ENCODE measurements around the gene YWHAH. TPM values are rescaled to one million over a fixed set of nuclear protein-coding genes. Genes with fewer than 3 reads are reported as not detected.
A peak's percentile ranks its signal among the peaks of the same experiment; 100 is the strongest.

YWHAH gene
- total and polyA plus RNA-seq, 4 donors = 26.1 to 75.0 (median 42.4) TPM

DNA sequence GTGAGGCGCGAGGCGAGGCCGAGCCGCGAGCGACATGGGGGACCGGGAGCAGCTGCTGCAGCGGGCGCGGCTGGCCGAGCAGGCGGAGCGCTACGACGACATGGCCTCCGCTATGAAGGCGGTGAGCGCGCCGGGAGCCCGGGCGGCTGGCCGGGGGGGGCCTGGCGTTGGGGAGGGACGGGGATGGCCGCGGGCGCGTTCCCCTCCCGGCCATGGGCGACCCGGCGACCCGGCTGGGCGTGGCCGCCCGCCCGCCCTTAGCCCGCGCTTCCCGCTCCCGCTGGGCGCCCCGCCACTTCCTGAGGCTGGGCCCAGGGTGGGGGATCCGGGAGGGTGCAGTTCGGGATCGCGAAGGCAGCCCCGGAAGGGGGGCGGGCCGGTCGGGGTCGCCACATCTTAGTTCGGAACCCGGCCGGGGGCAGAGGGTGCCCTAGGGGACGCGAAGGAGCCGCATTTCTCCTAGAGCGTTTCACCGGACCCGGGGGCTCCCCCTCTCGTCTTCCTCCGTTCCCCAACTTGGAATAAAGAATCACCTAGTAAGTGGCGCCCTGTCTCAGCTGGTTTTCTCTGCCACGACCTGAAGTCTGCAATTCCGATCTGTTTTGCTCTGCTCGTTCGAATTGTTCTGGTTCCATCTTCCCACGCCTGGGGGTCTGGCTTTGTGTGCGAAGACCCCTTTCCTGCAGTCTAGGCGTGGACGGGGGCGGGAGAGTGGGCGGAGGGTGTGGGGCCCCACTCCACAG lies 536 bp downstream of the YWHAH start:
- Histone ChIP-seq H3K9ac (ENCODE audit: low read depth in 1 of 2, low read length in 2 of 2) (peak overlapping the region; percentile 52 to 95), H3K4me1 (ENCODE audit: control insufficient read depth in 4 of 4, insufficient read depth in 4 of 4, low read length in 3 of 4) (peaks cover 0 to 17% (median 8%) of the 10 kb centered on the region in 4 donors), H3K27me3 (ENCODE audit: control insufficient read depth in 4 of 4, insufficient read depth in 4 of 4, low read length in 3 of 4) (no peaks in the 10 kb centered on the region), H3K4me3 (ENCODE audit: low read depth in 1 of 3, low read length in 3 of 3) (peak overlapping the region; percentile 75 to 90 (median 83)), H3K36me3 (ENCODE audit: control insufficient read depth in 4 of 4, insufficient read depth in 3 of 4, low read depth in 1 of 4, low read length in 3 of 4) (peaks cover 0 to 3% (median 0%) of the 10 kb centered on the region in 4 donors), H3K9me3 (ENCODE audit: control insufficient read depth in 4 of 4, low read length in 3 of 4) (no peaks in the 10 kb centered on the region), H3K27ac (ENCODE audit: low read depth in 1 of 2, low read length in 2 of 2) (peak overlapping the region; percentile 68 to 93)
- 2% methylated on average over 76 of the region's 76 CpGs for whole genome bisulfite sequencing
- TF ChIP-seq, protein P1, sequence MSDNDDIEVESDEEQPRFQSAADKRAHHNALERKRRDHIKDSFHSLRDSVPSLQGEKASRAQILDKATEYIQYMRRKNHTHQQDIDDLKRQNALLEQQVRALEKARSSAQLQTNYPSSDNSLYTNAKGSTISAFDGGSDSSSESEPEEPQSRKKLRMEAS (IDR thresholded peaks at IDR 0.05) = no peak
- no peak for TF ChIP-seq NR2F2 (IDR thresholded peaks at IDR 0.05)
- peak; percentile 72 for DNase-seq (ENCODE audit: low spot score)

DNA sequence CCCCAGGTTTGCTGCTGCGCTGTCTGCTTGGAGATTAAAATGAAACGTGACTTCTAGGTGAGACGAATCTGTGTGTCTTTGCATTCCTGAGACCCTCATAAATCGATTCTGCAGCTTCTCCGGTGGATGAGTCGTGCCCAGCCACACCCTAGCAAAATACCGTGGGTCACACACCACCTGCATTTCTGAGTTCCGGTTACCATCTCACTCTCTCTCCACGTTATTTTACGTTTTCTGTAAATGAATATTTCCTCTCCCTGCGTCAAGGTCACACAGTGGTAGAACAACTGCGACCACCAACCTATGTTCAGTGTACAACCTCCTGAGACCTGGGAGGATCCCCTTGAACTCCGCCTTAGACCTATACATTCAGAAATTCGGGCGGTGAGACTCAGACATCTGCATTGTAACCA lies 1.1 kb downstream of the YWHAH start:
- Histone ChIP-seq H3K4me3 (ENCODE audit: low read depth in 1 of 3, low read length in 3 of 3) (peak overlapping the region; percentile 75 to 90 (median 83)), H3K27me3 (ENCODE audit: control insufficient read depth in 4 of 4, insufficient read depth in 4 of 4, low read length in 3 of 4) (no peaks in the 10 kb centered on the region), H3K9me3 (ENCODE audit: control insufficient read depth in 4 of 4, low read length in 3 of 4) (no peaks in the 10 kb centered on the region), H3K36me3 (ENCODE audit: control insufficient read depth in 4 of 4, insufficient read depth in 3 of 4, low read depth in 1 of 4, low read length in 3 of 4) (peaks cover 0 to 3% (median 1%) of the 10 kb centered on the region in 4 donors), H3K27ac (ENCODE audit: low read depth in 1 of 2, low read length in 2 of 2) (peak overlapping the region; percentile 68 to 93), H3K9ac (ENCODE audit: low read depth in 1 of 2, low read length in 2 of 2) (peak overlapping the region; percentile 52 to 95), H3K4me1 (ENCODE audit: control insufficient read depth in 4 of 4, insufficient read depth in 4 of 4, low read length in 3 of 4) (peaks cover 0 to 17% (median 8%) of the 10 kb centered on the region in 4 donors)
- no peak for DNase-seq (ENCODE audit: low spot score)
- TF ChIP-seq, protein P2, sequence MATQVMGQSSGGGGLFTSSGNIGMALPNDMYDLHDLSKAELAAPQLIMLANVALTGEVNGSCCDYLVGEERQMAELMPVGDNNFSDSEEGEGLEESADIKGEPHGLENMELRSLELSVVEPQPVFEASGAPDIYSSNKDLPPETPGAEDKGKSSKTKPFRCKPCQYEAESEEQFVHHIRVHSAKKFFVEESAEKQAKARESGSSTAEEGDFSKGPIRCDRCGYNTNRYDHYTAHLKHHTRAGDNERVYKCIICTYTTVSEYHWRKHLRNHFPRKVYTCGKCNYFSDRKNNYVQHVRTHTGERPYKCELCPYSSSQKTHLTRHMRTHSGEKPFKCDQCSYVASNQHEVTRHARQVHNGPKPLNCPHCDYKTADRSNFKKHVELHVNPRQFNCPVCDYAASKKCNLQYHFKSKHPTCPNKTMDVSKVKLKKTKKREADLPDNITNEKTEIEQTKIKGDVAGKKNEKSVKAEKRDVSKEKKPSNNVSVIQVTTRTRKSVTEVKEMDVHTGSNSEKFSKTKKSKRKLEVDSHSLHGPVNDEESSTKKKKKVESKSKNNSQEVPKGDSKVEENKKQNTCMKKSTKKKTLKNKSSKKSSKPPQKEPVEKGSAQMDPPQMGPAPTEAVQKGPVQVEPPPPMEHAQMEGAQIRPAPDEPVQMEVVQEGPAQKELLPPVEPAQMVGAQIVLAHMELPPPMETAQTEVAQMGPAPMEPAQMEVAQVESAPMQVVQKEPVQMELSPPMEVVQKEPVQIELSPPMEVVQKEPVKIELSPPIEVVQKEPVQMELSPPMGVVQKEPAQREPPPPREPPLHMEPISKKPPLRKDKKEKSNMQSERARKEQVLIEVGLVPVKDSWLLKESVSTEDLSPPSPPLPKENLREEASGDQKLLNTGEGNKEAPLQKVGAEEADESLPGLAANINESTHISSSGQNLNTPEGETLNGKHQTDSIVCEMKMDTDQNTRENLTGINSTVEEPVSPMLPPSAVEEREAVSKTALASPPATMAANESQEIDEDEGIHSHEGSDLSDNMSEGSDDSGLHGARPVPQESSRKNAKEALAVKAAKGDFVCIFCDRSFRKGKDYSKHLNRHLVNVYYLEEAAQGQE (IDR thresholded peaks at IDR 0.05) = no peak
- TF ChIP-seq TAF1 (conservative IDR thresholded peaks at IDR 0.05) (no peak), HNF4A (conservative IDR thresholded peaks at IDR 0.05) (no peak), FOXA2 (IDR thresholded peaks at IDR 0.05) (no peak), EGR1 (IDR thresholded peaks at IDR 0.05; ENCODE audit: low read depth in 2 of 2) (no peak), SP1 (IDR thresholded peaks at IDR 0.05) (no peak), GABPA (IDR thresholded peaks at IDR 0.05 in 1 of 2, conservative IDR thresholded peaks at IDR 0.05 in 1 of 2) (no peak), YY1 (IDR thresholded peaks at IDR 0.05) (no peak), FOXA1 (IDR thresholded peaks at IDR 0.05) (no peak), NR2F2 (IDR thresholded peaks at IDR 0.05) (no peak), JUND (IDR thresholded peaks at IDR 0.05) (no peak), HNF4G (IDR thresholded peaks at IDR 0.05) (no peak), RAD21 (IDR thresholded peaks at IDR 0.05) (no peak), RXRA (IDR thresholded peaks at IDR 0.05) (no peak)
- TF ChIP-seq, protein P1 (IDR thresholded peaks at IDR 0.05) = no peak
- TF ChIP-seq, protein P3, sequence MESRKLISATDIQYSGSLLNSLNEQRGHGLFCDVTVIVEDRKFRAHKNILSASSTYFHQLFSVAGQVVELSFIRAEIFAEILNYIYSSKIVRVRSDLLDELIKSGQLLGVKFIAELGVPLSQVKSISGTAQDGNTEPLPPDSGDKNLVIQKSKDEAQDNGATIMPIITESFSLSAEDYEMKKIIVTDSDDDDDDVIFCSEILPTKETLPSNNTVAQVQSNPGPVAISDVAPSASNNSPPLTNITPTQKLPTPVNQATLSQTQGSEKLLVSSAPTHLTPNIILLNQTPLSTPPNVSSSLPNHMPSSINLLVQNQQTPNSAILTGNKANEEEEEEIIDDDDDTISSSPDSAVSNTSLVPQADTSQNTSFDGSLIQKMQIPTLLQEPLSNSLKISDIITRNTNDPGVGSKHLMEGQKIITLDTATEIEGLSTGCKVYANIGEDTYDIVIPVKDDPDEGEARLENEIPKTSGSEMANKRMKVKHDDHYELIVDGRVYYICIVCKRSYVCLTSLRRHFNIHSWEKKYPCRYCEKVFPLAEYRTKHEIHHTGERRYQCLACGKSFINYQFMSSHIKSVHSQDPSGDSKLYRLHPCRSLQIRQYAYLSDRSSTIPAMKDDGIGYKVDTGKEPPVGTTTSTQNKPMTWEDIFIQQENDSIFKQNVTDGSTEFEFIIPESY (IDR thresholded peaks at IDR 0.05) = no peak
- TF ChIP-seq, protein P4, sequence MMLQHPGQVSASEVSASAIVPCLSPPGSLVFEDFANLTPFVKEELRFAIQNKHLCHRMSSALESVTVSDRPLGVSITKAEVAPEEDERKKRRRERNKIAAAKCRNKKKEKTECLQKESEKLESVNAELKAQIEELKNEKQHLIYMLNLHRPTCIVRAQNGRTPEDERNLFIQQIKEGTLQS (IDR thresholded peaks at IDR 0.05) = no peak
- TF ChIP-seq, protein P5, sequence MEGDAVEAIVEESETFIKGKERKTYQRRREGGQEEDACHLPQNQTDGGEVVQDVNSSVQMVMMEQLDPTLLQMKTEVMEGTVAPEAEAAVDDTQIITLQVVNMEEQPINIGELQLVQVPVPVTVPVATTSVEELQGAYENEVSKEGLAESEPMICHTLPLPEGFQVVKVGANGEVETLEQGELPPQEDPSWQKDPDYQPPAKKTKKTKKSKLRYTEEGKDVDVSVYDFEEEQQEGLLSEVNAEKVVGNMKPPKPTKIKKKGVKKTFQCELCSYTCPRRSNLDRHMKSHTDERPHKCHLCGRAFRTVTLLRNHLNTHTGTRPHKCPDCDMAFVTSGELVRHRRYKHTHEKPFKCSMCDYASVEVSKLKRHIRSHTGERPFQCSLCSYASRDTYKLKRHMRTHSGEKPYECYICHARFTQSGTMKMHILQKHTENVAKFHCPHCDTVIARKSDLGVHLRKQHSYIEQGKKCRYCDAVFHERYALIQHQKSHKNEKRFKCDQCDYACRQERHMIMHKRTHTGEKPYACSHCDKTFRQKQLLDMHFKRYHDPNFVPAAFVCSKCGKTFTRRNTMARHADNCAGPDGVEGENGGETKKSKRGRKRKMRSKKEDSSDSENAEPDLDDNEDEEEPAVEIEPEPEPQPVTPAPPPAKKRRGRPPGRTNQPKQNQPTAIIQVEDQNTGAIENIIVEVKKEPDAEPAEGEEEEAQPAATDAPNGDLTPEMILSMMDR (IDR thresholded peaks at IDR 0.05; ENCODE audit: low read depth, low read length, missing input control) = no peak
- WGBS = 31% methylated on average over 15 of the region's 15 CpGs
